Immature natural killer cell (primary cell): ENCODE measurements around the gene EHD4. TPM values are rescaled to one million over a fixed set of nuclear protein-coding genes. Genes with fewer than 3 reads are reported as not detected.

ENCODE experiments used
- DNase-seq, 3 donors: peaks; one replicate each; pipeline ENCODE4 v3.0.0; 2022; ENCODE audit warnings: mixed read lengths in 1 of 3
- H3K27ac Mint-ChIP-seq, 6 donors: one replicate each; pipeline ENCODE4 v1.8.0; 2020; ENCODE audit warnings: mixed read lengths in 6 of 6, mild to moderate bottlenecking in 5 of 6, inconsistent platforms in 4 of 6, moderate library complexity in 3 of 6
- H3K27me3 Mint-ChIP-seq, 3 donors: one replicate each; pipeline ENCODE4 v1.8.0; 2020 to 2021; ENCODE audit warnings: low read depth in 3 of 3, mild to moderate bottlenecking in 3 of 3, mixed read lengths in 3 of 3, moderate library complexity in 3 of 3, inconsistent platforms in 1 of 3
- H3K36me3 Mint-ChIP-seq, 3 donors: one replicate each; pipeline ENCODE4 v1.8.0; 2020; ENCODE audit warnings: mixed read lengths in 3 of 3, inconsistent platforms in 2 of 3, mild to moderate bottlenecking in 2 of 3
- H3K4me1 Mint-ChIP-seq, 2 donors: one replicate each; pipeline ENCODE4 v1.8.0; 2020; ENCODE audit warnings: inconsistent platforms in 2 of 2, mild to moderate bottlenecking in 2 of 2, mixed read lengths in 2 of 2, moderate library complexity in 1 of 2
- H3K4me3 Mint-ChIP-seq, 5 donors: one replicate each; pipeline ENCODE4 v1.8.0; 2020; ENCODE audit warnings: mild to moderate bottlenecking in 5 of 5, mixed read lengths in 5 of 5, inconsistent platforms in 3 of 5, moderate library complexity in 3 of 5
- H3K9me3 Mint-ChIP-seq, 6 donors: one replicate each; pipeline ENCODE4 v1.8.0; 2020; ENCODE audit warnings: mild to moderate bottlenecking in 6 of 6, mixed read lengths in 6 of 6, inconsistent platforms in 4 of 6, moderate library complexity in 3 of 6
- polyA plus RNA-seq, 3 donors: library from polyadenylated mRNA; unstranded; fragments of 300-500 nt; fragmentation: Illumina TruSeq; gene quantifications; one replicate each; pipeline ENCODE4 v1.2.3, GENCODE V29; 2021

EHD4 gene
- polyA plus RNA-seq, 3 donors from 2014 or later = 5.3 to 7.3 (median 7.0) TPM

GRCh38 chr15:41966920-41967465, 5.4 kb downstream of the EHD4 start:
- no peak for DNase-seq
- Mint-ChIP-seq H3K27ac (peak overlapping the region in 1 of 6 donors; percentile 22), H3K4me3 (no peak overlapping the region), H3K36me3 (peaks cover 0 to 4% (median 0%) of the 10 kb centered on the region in 3 donors), H3K27me3 (peaks cover 6 to 8% (median 7%) of the 10 kb centered on the region in 3 donors), H3K4me1 (peaks cover 15 to 24% of the 10 kb centered on the region in 2 donors), H3K9me3 (no peaks in the 10 kb centered on the region)

- Mint-ChIP-seq H3K36me3 (peaks cover 0 to 4% (median 0%) of the 10 kb centered on the region in 3 donors), H3K4me3 (no peak overlapping the region), H3K27ac (peak overlapping the region in 2 of 6 donors; percentile 14 to 22), H3K27me3 (peaks cover 3% of the 10 kb centered on the region in 3 donors), H3K4me1 (peaks cover 13 to 20% of the 10 kb centered on the region in 2 donors), H3K9me3 (no peaks in the 10 kb centered on the region)
- no peak for DNase-seq
Observed at GRCh38 chr15:41966414-41966812, 5.9 kb downstream of the EHD4 start.

- Mint-ChIP-seq H3K4me1 (peaks cover 7 to 13% of the 10 kb centered on the region in 2 donors), H3K27ac (peak overlapping the region in 3 of 6 donors; percentile 10 to 30 (median 14)), H3K36me3 (peaks cover 0 to 4% (median 0%) of the 10 kb centered on the region in 3 donors), H3K27me3 (peaks cover 0 to 3% (median 2%) of the 10 kb centered on the region in 3 donors), H3K4me3 (no peak overlapping the region), H3K9me3 (no peaks in the 10 kb centered on the region)
- DNase-seq = no peak
Observed at GRCh38 chr15:41965441-41966413, 6.6 kb downstream of the EHD4 start.

- no peak overlapping the region for H3K27ac Mint-ChIP-seq
- H3K9me3 Mint-ChIP-seq = no peaks in the 10 kb centered on the region
- peaks cover 0 to 4% (median 0%) of the 10 kb centered on the region in 3 donors for H3K36me3 Mint-ChIP-seq
- peaks cover 0 to 5% of the 10 kb centered on the region in 2 donors for H3K4me1 Mint-ChIP-seq
- H3K27me3 Mint-ChIP-seq = peaks cover 0 to 3% (median 0%) of the 10 kb centered on the region in 3 donors
- H3K4me3 Mint-ChIP-seq = no peak overlapping the region
- DNase-seq = no peak
Observed at GRCh38 chr15:41961595-41962202, 10.7 kb downstream of the EHD4 start.

- H3K27ac Mint-ChIP-seq = no peak overlapping the region
Observed at GRCh38 chr15:41961001-41961518, 11.3 kb downstream of the EHD4 start.

GRCh38 chr15:41958002-41958420, 14.3 kb downstream of the EHD4 start:
- DNase-seq = no peak
- Mint-ChIP-seq H3K27ac (no peak overlapping the region), H3K9me3 (no peaks in the 10 kb centered on the region), H3K4me3 (no peak overlapping the region), H3K36me3 (peaks cover 0 to 9% (median 5%) of the 10 kb centered on the region in 3 donors), H3K4me1 (peaks cover 0 to 5% of the 10 kb centered on the region in 2 donors), H3K27me3 (peaks cover 0 to 3% (median 0%) of the 10 kb centered on the region in 3 donors)

More at GRCh38 chr15:41961001-41961518, 11.3 kb downstream of the EHD4 start:
- Mint-ChIP-seq H3K4me3 (no peak overlapping the region), H3K9me3 (no peaks in the 10 kb centered on the region), H3K36me3 (peaks cover 0 to 4% (median 0%) of the 10 kb centered on the region in 3 donors), H3K4me1 (peaks cover 0 to 5% of the 10 kb centered on the region in 2 donors), H3K27me3 (peaks cover 0 to 3% (median 0%) of the 10 kb centered on the region in 3 donors)
- DNase-seq = no peak

GRCh38 chr15:41957021-41957897, 15.1 kb downstream of the EHD4 start:
- no peak overlapping the region for H3K27ac Mint-ChIP-seq
- H3K27me3 Mint-ChIP-seq = peaks cover 0 to 3% (median 0%) of the 10 kb centered on the region in 3 donors
- no peak overlapping the region for H3K4me3 Mint-ChIP-seq
- DNase-seq = no peak
- H3K4me1 Mint-ChIP-seq = peaks cover 0 to 5% of the 10 kb centered on the region in 2 donors
- no peaks in the 10 kb centered on the region for H3K9me3 Mint-ChIP-seq
- H3K36me3 Mint-ChIP-seq = peaks cover 2 to 10% (median 7%) of the 10 kb centered on the region in 3 donors

GRCh38 chr15:41955807-41956525, 16.4 kb downstream of the EHD4 start:
- DNase-seq = no peak
- H3K36me3 Mint-ChIP-seq = peaks cover 4 to 10% (median 9%) of the 10 kb centered on the region in 3 donors
- H3K27ac Mint-ChIP-seq = no peak overlapping the region
- H3K9me3 Mint-ChIP-seq = no peaks in the 10 kb centered on the region
- H3K4me1 Mint-ChIP-seq = peaks cover 0 to 5% of the 10 kb centered on the region in 2 donors
- no peak overlapping the region for H3K4me3 Mint-ChIP-seq
- H3K27me3 Mint-ChIP-seq = peaks cover 0 to 3% (median 1%) of the 10 kb centered on the region in 3 donors

- no peak for DNase-seq
Observed at GRCh38 chr15:41955100-41955499, 17.3 kb downstream of the EHD4 start.

GRCh38 chr15:41954036-41954435, 18.3 kb downstream of the EHD4 start:
- Mint-ChIP-seq H3K4me3 (no peak overlapping the region), H3K36me3 (peaks cover 9 to 16% (median 9%) of the 10 kb centered on the region in 3 donors), H3K27me3 (peaks cover 0 to 3% (median 1%) of the 10 kb centered on the region in 3 donors), H3K4me1 (peaks cover 0 to 5% of the 10 kb centered on the region in 2 donors), H3K9me3 (no peaks in the 10 kb centered on the region), H3K27ac (no peak overlapping the region)
- no peak for DNase-seq

More at GRCh38 chr15:41955100-41955499, 17.3 kb downstream of the EHD4 start:
- no peaks in the 10 kb centered on the region for H3K9me3 Mint-ChIP-seq
- H3K4me3 Mint-ChIP-seq = no peak overlapping the region
- H3K27me3 Mint-ChIP-seq = peaks cover 0 to 3% (median 1%) of the 10 kb centered on the region in 3 donors
- H3K36me3 Mint-ChIP-seq = peaks cover 9 to 16% (median 9%) of the 10 kb centered on the region in 3 donors
- H3K27ac Mint-ChIP-seq = no peak overlapping the region
- H3K4me1 Mint-ChIP-seq = peaks cover 0 to 5% of the 10 kb centered on the region in 2 donors

- DNase-seq = no peak
- Mint-ChIP-seq H3K27ac (no peak overlapping the region), H3K36me3 (peaks cover 9 to 16% (median 9%) of the 10 kb centered on the region in 3 donors), H3K4me3 (no peak overlapping the region), H3K4me1 (no peaks in the 10 kb centered on the region), H3K27me3 (peaks cover 0 to 1% (median 0%) of the 10 kb centered on the region in 3 donors), H3K9me3 (no peaks in the 10 kb centered on the region)
Observed at GRCh38 chr15:41952013-41952563, 20.3 kb downstream of the EHD4 start.

GRCh38 chr15:41951571-41951970, 20.8 kb downstream of the EHD4 start:
- Mint-ChIP-seq H3K4me3 (no peak overlapping the region), H3K4me1 (no peaks in the 10 kb centered on the region), H3K27ac (no peak overlapping the region), H3K27me3 (peaks cover 0 to 1% (median 0%) of the 10 kb centered on the region in 3 donors), H3K36me3 (peaks cover 9 to 16% (median 9%) of the 10 kb centered on the region in 3 donors), H3K9me3 (no peaks in the 10 kb centered on the region)
- no peak for DNase-seq
